Fibroblast of lung (primary cell): ENCODE data around the gene CCDC78. TPM values are rescaled to one million over a fixed set of nuclear protein-coding genes. Genes with fewer than 3 reads are reported as not detected.
"Not testable (repeated sequence)": the region's sequence is repeated elsewhere in the genome, so short reads cannot be mapped to it uniquely, and the experiment has no call there.

Source experiments
- DNase-seq, 2 donors: peaks; one replicate each; pipeline versions ENCODE4 v3.0.0 to v3.0.0-alpha.2; 2010; ENCODE audit warnings: low read depth in 2 of 2
- H2AFZ ChIP-seq: 2 replicates; pipeline ENCODE4 v1.5.1; 2012; ENCODE audit warnings: low read length, control low read depth, inconsistent platforms
- H3K27ac ChIP-seq: 2 replicates; pipeline ENCODE4 v1.5.1; 2011; ENCODE audit warnings: low read length, control low read depth; ENCODE audit not compliant: insufficient read depth
- H3K27me3 ChIP-seq: 2 replicates; pipeline ENCODE4 v1.5.1; 2011; ENCODE audit warnings: mild to moderate bottlenecking, low read length; ENCODE audit not compliant: control insufficient read depth, insufficient read depth
- H3K36me3 ChIP-seq: 2 replicates; pipeline ENCODE4 v1.5.1; 2011; ENCODE audit warnings: low read length; ENCODE audit not compliant: control insufficient read depth, insufficient read depth
- H3K4me1 ChIP-seq: 2 replicates; pipeline ENCODE4 v1.5.1; 2011; ENCODE audit warnings: low read length; ENCODE audit not compliant: control insufficient read depth, insufficient read depth; ENCODE audit errors: extremely low read depth
- H3K4me2 ChIP-seq: 2 replicates; pipeline ENCODE4 v1.5.1; 2011; ENCODE audit warnings: low read length, control low read depth; ENCODE audit not compliant: insufficient read depth; ENCODE audit errors: extremely low read depth
- H3K4me3 ChIP-seq, 4 experiments: fragments of 200-600 bp in 1 of 4; sonication (generic) in 1 of 4; replicated peaks in 1 of 4; 2 replicates each; pipeline ENCODE4 v1.5.1; 2011 to 2016; ENCODE audit warnings: low read length in 4 of 4, low read depth in 3 of 4, mild to moderate bottlenecking in 3 of 4, control low read depth in 2 of 4, inconsistent platforms in 1 of 4, mixed read lengths in 1 of 4; ENCODE audit not compliant: insufficient read depth in 1 of 4; ENCODE audit errors: control extremely low read depth in 1 of 4
- H3K79me2 ChIP-seq: 2 replicates; pipeline ENCODE4 v1.5.1; 2012; ENCODE audit warnings: mild to moderate bottlenecking, low read length, inconsistent platforms; ENCODE audit not compliant: control insufficient read depth, insufficient read depth
- H3K9ac ChIP-seq: 2 replicates; pipeline ENCODE4 v1.5.1; 2011; ENCODE audit warnings: mild to moderate bottlenecking, low read length, control low read depth; ENCODE audit not compliant: insufficient read depth
- H3K9me3 ChIP-seq: 2 replicates; pipeline ENCODE4 v1.5.1; 2012; ENCODE audit warnings: low read depth, low read length; ENCODE audit not compliant: control insufficient read depth, insufficient read depth
- H4K20me1 ChIP-seq: 2 replicates; pipeline ENCODE4 v1.5.1; 2011; ENCODE audit warnings: low read length; ENCODE audit not compliant: control insufficient read depth, insufficient read depth; ENCODE audit errors: extremely low read depth
- CTCF ChIP-seq, 2 donors: IDR thresholded peaks in 1 of 2; conservative IDR thresholded peaks in 1 of 2; 1 replicate in 1 of 2; 2 replicates in 1 of 2; pipeline ENCODE4 v1.5.1; 2011 to 2012; ENCODE audit warnings: low read length in 2 of 2, control low read depth in 1 of 2, inconsistent platforms in 1 of 2, low read depth in 1 of 2, mild to moderate bottlenecking in 1 of 2
- EZH2 ChIP-seq: IDR thresholded peaks from 2 replicates; pipeline ENCODE4 v1.5.1; 2012; ENCODE audit warnings: low read length, control low read depth, mild to moderate bottlenecking; ENCODE audit errors: missing control alignments
- polyA plus RNA-seq, 2 donors: library from polyadenylated mRNA; depleted of rRNA in 1 of 2; stranded (reverse) in 1 of 2; unstranded in 1 of 2; fragments of >200 nt; gene quantifications; 2 replicates each; pipeline ENCODE4 v1.2.1, GENCODE V29; 2011 to 2012; ENCODE audit warnings: missing spikeins in 1 of 2
- total RNA-seq: library from RNA; depleted of rRNA; stranded (reverse); fragments of >200 nt; gene quantifications from 2 replicates; pipeline ENCODE4 v1.2.1, GENCODE V29; 2014

Gene CCDC78
- total and polyA plus RNA-seq, 2 donors (not counting 1 experiment from before 2014, with no cell fraction given), result 0.50 to 1.8 TPM

- Histone ChIP-seq H3K4me1 (no peaks in the 10 kb centered on the region), H3K9ac (no peak overlapping the region), H3K36me3 (no peaks in the 10 kb centered on the region), H4K20me1 (no peaks in the 10 kb centered on the region), H3K27ac (no peak overlapping the region), H3K4me2 (no peak overlapping the region), H2AFZ (no peak overlapping the region), H3K9me3 (no peaks in the 10 kb centered on the region), H3K4me3 (no peak overlapping the region), H3K79me2 (no peaks in the 10 kb centered on the region), H3K27me3 (no peaks in the 10 kb centered on the region)
- DNase-seq, result no peak
- no peak for TF ChIP-seq EZH2
- peak in 1 of 2 donors; percentile 23 for TF ChIP-seq CTCF (conservative IDR thresholded peaks at IDR 0.05 in 1 of 2, IDR thresholded peaks at IDR 0.05 in 1 of 2; ENCODE audit: low read depth in 1 of 2, low read length in 2 of 2)
These were observed 19.5 kb upstream of the CCDC78 start for GRCh38 chr16:745739-746138.

GRCh38 chr16:743794-744500 is 17.7 kb upstream of the CCDC78 start:
- Histone ChIP-seq H3K4me3 (no peak overlapping the region), H3K4me2 (no peak overlapping the region), H3K9ac (no peak overlapping the region), H3K4me1 (no peaks in the 10 kb centered on the region), H3K9me3 (no peaks in the 10 kb centered on the region), H2AFZ (no peak overlapping the region), H4K20me1 (no peaks in the 10 kb centered on the region), H3K27me3 (no peaks in the 10 kb centered on the region), H3K27ac (no peak overlapping the region), H3K79me2 (peaks cover 3% of the 10 kb centered on the region), H3K36me3 (no peaks in the 10 kb centered on the region)
- no peak for DNase-seq
- TF ChIP-seq EZH2, result no peak
- TF ChIP-seq CTCF (conservative IDR thresholded peaks at IDR 0.05 in 1 of 2, IDR thresholded peaks at IDR 0.05 in 1 of 2; ENCODE audit: low read depth in 1 of 2, low read length in 2 of 2), result no peak

- H3K4me1 ChIP-seq, H3K36me3 ChIP-seq, H3K9ac ChIP-seq, DNase-seq, H2AFZ ChIP-seq, H3K27ac ChIP-seq, H3K4me2 ChIP-seq, H4K20me1 ChIP-seq, H3K4me3 ChIP-seq, H3K9me3 ChIP-seq, H3K27me3 ChIP-seq, H3K79me2 ChIP-seq: not testable (repeated sequence)
These were observed 16.7 kb upstream of the CCDC78 start for GRCh38 chr16:742894-743293.
